Activated CD4-positive, alpha-beta T cell treated with anti-CD3 and anti-CD28 coated beads, Interleukin-2, amount 10 ng/mL, durations not matched to agents 7 days and 5 days (primary cell): ENCODE results near the gene UBTD1. TPM values are rescaled to one million over a fixed set of nuclear protein-coding genes. Genes with fewer than 3 reads are reported as not detected.
"Not testable (repeated sequence)": the region's sequence is repeated elsewhere in the genome, so short reads cannot be mapped to it uniquely, and the experiment has no call there.

Experiments used
- CTCF ChIA-PET: fragments of 350-600 bp; sonication (Branson Sonifier 250); formaldehyde crosslinking; loops from one replicate; lab custom pipeline; 2021; ENCODE audit warnings: antibody characterized with exemption; lab: Charles Lee
- POLR2A ChIA-PET: fragments of 350-600 bp; sonication (Branson Sonifier 250); formaldehyde crosslinking; loops from one replicate; lab custom pipeline; 2021; ENCODE audit warnings: antibody characterized with exemption; lab: Charles Lee
- DNase-seq: peaks from one replicate; pipeline ENCODE4 v3.0.0-alpha.2; 2020
- H3K27ac Mint-ChIP-seq: one replicate; pipeline ENCODE4 v1.8.0; 2021; ENCODE audit warnings: mild to moderate bottlenecking, moderate library complexity, mixed read lengths
- H3K27me3 Mint-ChIP-seq: one replicate; pipeline ENCODE4 v1.8.0; 2021; ENCODE audit warnings: mixed read lengths
- H3K36me3 Mint-ChIP-seq: one replicate; pipeline ENCODE4 v1.8.0; 2021; ENCODE audit warnings: low read depth, mixed read lengths
- H3K4me1 Mint-ChIP-seq: one replicate; pipeline ENCODE4 v1.8.0; 2021; ENCODE audit warnings: mixed read lengths
- H3K4me3 Mint-ChIP-seq: one replicate; pipeline ENCODE4 v1.8.0; 2021; ENCODE audit warnings: mild to moderate bottlenecking, moderate library complexity, mixed read lengths
- H3K9me3 Mint-ChIP-seq: one replicate; pipeline ENCODE4 v1.8.0; 2021; ENCODE audit warnings: mixed read lengths
- total RNA-seq, 2 experiments: library from RNA; stranded (reverse); gene quantifications; one replicate each; pipeline ENCODE4 v1.2.3, GENCODE V29; 2021

Gene UBTD1
- total RNA-seq, 2 experiments from 2014 or later = 0.50 to 0.72 TPM

DNA sequence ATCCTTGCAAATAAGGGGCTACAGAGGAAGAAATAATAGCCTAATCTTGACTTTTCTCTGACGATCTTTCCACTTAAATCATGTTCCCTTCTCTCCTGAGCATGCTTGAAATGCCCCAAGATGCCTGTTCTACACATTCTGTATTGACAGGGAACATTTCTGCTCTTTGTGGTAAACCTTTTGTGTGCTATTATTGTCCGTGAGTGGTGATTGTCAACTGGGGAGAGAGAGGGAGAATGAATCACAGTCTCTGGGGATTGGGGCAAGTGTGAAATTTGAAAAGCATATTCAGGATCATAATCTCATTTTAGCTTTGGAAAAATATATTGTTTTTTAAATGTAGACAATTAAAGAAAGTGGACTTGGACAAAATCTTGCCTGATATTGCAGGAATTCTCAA, 20.6 kb downstream of the UBTD1 start:
- Mint-ChIP-seq H3K4me1 (no peaks in the 10 kb centered on the region), H3K36me3 (no peaks in the 10 kb centered on the region), H3K27me3 (peaks cover 13% of the 10 kb centered on the region), H3K9me3 (no peaks in the 10 kb centered on the region), H3K27ac (no peak overlapping the region), H3K4me3 (no peak overlapping the region)
- DNase-seq = no peak
- CTCF ChIA-PET = no interaction called here
- POLR2A ChIA-PET = no interaction called here

DNA sequence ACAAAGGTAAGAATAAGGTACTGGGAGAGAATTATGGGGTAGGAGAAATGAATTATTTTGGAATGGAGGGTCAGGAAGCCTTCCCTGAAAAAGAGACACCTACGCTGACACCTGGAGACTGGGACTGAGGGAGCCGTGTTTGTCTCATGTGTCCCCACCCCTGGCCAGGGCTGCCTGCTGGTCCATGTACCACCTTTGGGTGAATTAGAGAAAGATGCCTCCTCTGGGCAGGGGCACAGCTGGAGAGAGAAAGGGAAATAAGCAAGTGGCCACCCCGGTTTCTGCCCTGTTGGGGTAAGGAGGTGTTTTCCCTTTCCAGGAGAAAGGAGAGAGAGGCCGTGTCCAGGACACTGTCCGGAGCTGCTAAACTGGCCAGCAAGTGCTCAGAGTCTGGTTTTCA, 21.8 kb downstream of the UBTD1 start:
- ChIA-PET CTCF (interaction anchor here (2.5 kb wide), 1 partner anchor 13 kb away, joined by 13 read pairs; no protein-coding TSS in a partner anchor), POLR2A (no interaction called here)
- Mint-ChIP-seq H3K4me3 (no peak overlapping the region), H3K36me3 (no peaks in the 10 kb centered on the region), H3K4me1 (no peaks in the 10 kb centered on the region), H3K27me3 (peaks cover 12% of the 10 kb centered on the region), H3K9me3 (no peaks in the 10 kb centered on the region), H3K27ac (no peak overlapping the region)
- no peak for DNase-seq

DNA sequence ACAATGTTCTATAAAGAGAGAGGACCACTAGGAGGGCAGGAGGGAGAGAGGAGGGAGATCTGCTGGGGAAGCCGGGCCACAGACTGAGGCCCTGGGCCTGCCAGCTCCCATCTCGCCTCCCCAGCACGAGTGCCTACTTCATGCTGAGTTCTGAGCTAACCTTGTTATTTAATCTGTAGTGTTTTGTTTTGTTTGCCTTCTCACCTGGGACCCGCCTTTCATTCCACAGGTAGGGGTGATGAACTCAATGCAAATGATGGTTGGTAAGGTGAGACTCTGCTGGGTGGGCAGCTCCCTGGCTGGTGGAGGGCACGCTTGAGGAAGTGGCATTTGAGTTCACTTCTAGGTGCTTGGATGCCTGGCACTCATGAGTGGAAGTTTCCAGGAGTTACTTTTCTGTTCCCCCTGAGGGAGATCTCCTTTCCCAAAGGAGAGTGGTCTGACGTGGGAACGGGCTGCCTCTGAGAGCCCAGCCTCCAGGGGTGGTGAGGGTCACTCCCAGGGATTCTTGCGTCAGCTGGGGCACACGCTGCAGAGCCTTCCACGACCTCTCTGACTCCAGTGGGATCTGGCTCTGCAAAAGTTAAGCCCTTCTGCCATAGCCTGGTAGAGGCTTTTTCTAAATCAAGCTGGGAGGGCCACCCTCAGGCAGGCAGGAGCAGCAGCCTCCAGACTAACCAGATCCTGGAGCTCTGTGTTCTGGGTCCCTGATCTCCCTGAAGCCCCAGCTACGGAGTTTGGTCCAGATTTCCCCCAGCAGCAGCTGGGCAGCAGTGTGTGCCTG, 22.4 kb downstream of the UBTD1 start:
- Mint-ChIP-seq H3K36me3 (no peaks in the 10 kb centered on the region), H3K9me3 (no peaks in the 10 kb centered on the region), H3K27me3 (peaks cover 11% of the 10 kb centered on the region), H3K4me1 (no peaks in the 10 kb centered on the region), H3K4me3 (no peak overlapping the region), H3K27ac (no peak overlapping the region)
- ChIA-PET CTCF (interaction anchor here (1.4 to 2.5 kb wide), 2 partner anchors 13 to 33 kb away, joined by 3 to 13 read pairs; no protein-coding TSS in a partner anchor), POLR2A (no interaction called here)
- no peak for DNase-seq

DNA sequence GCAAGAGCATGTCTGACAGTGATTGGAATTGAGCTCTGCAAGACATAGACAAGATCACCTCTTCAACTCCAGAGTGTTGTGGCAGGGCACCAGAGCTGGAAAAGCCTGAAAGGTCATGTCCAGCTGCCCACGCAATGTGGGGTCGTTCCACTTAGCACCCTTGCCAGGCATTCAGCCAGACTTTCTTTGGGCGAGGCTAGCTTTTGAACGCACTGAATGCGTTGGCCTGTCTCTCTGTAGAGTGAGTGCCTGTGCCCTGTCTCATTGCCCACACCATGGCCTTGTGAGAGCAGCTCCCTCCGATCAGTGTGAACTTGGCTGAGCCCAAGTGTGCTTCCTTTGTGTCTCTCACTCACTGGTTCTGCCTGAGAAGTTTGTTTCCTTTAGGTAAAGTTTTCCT, 23.3 kb downstream of the UBTD1 start:
- CTCF ChIA-PET = interaction anchor here (1.0 to 2.5 kb wide), 3 partner anchors 12 to 32 kb away, joined by 3 to 13 read pairs (median 4); no protein-coding TSS in a partner anchor
- POLR2A ChIA-PET = no interaction called here

DNA sequence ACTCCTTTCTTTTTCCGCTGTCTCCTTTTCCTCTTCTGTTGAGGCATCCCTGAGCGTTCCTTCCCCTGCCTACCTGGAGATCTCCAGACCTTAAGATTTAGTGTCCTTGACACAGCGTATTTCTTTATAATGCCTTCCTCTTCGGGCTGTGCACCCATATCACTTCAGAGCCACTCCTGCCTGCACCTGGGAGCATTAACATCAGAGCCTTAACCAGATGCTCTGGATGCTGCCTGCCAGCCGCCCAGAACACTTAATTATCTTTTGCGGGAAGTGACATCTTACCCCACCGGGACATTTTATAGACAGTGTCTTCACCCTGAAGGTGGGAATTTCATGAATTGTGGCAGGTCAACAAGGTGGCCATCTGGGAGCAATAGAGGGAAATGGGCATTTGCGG, 24.2 kb downstream of the UBTD1 start:
- Mint-ChIP-seq H3K36me3 (no peaks in the 10 kb centered on the region), H3K27ac (no peak overlapping the region), H3K9me3 (no peaks in the 10 kb centered on the region), H3K4me1 (no peaks in the 10 kb centered on the region), H3K4me3 (no peak overlapping the region), H3K27me3 (peaks cover 11% of the 10 kb centered on the region)
- CTCF ChIA-PET = interaction anchor here (2.5 kb wide), 1 partner anchor 11 kb away, joined by 13 read pairs; no protein-coding TSS in a partner anchor
- DNase-seq = no peak
- POLR2A ChIA-PET = no interaction called here

More for the DNA sequence above, 23.3 kb downstream of the UBTD1 start:
- H3K9me3 Mint-ChIP-seq = no peaks in the 10 kb centered on the region
- DNase-seq = no peak
- no peaks in the 10 kb centered on the region for H3K4me1 Mint-ChIP-seq
- no peak overlapping the region for H3K4me3 Mint-ChIP-seq
- peaks cover 11% of the 10 kb centered on the region for H3K27me3 Mint-ChIP-seq
- no peaks in the 10 kb centered on the region for H3K36me3 Mint-ChIP-seq
- H3K27ac Mint-ChIP-seq = no peak overlapping the region

DNA sequence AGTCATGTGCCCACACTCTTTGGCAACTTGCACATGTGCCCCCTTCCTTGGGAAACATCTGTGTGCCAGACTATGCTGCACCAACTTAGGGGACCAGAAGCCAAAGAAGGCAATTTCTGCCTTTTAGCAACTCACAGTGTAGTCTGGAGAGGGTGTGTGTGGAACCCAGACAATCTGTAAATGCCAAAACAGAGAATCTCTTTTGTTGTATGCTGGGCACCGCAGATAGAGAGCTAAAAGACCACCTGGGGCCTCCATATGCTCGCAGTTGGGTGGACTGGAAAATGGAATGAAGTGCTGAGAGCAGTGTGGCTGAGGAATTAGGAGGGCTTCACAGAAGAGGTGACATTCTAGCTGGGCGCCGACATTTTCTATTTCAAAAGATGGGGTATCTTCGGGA, 26.4 kb downstream of the UBTD1 start:
- no peak overlapping the region for H3K27ac Mint-ChIP-seq
- ChIA-PET CTCF (interaction anchor here (1.0 kb wide), 1 partner anchor 28 kb away, joined by 3 read pairs; no protein-coding TSS in a partner anchor), POLR2A (no interaction called here)
- H3K36me3 Mint-ChIP-seq = no peaks in the 10 kb centered on the region
- no peaks in the 10 kb centered on the region for H3K4me1 Mint-ChIP-seq
- DNase-seq = no peak
- no peaks in the 10 kb centered on the region for H3K9me3 Mint-ChIP-seq
- peaks cover 3% of the 10 kb centered on the region for H3K27me3 Mint-ChIP-seq
- H3K4me3 Mint-ChIP-seq = no peak overlapping the region

DNA sequence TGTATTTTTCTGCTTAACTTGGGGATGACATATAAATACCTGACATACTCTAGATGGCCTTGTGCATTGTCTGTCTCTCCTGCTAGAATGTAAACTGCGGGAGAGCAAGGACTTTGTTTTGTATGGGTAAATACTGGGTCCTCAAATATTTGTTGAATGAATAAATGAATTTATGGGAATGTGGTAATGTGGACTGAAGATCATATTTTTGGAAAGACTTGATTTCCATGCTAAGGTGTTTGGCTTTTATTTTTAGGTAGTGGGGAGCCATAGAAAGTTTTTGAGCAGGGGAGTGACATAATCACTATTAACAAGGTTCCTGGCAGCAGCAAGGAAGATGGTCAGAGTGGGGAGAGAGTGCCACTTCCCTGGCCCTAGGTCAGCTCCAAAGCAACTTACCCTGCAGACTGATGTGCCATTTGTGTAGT, 27.0 kb downstream of the UBTD1 start:
- H3K9me3 Mint-ChIP-seq = no peaks in the 10 kb centered on the region
- DNase-seq = no peak
- no peaks in the 10 kb centered on the region for H3K27me3 Mint-ChIP-seq
- no peak overlapping the region for H3K27ac Mint-ChIP-seq
- H3K36me3 Mint-ChIP-seq = no peaks in the 10 kb centered on the region
- no peaks in the 10 kb centered on the region for H3K4me1 Mint-ChIP-seq
- H3K4me3 Mint-ChIP-seq = no peak overlapping the region
- POLR2A ChIA-PET = no interaction called here
- CTCF ChIA-PET = interaction anchor here (1.0 kb wide), 1 partner anchor 28 kb away, joined by 3 read pairs; no protein-coding TSS in a partner anchor

DNA sequence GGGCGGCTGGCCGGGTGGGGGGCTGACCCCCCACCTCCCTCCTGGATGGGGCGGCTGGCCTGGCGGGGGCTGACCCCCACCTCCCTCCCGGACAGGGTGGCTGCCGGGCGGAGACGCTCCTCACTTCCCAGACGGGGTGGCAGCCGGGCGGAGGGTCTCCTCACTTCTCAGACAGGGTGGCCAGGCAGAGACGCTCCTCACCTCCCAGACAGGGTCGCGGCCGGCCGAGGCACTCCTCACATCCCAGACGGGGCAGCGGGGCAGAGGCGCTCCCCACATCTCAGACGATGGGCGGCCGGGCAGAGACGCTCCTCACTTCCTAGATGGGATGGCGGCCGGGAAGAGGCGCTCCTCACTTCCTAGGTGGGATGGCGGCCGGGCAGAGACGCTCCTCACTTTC, 30.2 kb downstream of the UBTD1 start:
- DNase-seq, H3K4me1 Mint-ChIP-seq, H3K36me3 Mint-ChIP-seq, H3K4me3 Mint-ChIP-seq, H3K27me3 Mint-ChIP-seq, H3K27ac Mint-ChIP-seq, H3K9me3 Mint-ChIP-seq, CTCF ChIA-PET, POLR2A ChIA-PET: not testable (repeated sequence)

DNA sequence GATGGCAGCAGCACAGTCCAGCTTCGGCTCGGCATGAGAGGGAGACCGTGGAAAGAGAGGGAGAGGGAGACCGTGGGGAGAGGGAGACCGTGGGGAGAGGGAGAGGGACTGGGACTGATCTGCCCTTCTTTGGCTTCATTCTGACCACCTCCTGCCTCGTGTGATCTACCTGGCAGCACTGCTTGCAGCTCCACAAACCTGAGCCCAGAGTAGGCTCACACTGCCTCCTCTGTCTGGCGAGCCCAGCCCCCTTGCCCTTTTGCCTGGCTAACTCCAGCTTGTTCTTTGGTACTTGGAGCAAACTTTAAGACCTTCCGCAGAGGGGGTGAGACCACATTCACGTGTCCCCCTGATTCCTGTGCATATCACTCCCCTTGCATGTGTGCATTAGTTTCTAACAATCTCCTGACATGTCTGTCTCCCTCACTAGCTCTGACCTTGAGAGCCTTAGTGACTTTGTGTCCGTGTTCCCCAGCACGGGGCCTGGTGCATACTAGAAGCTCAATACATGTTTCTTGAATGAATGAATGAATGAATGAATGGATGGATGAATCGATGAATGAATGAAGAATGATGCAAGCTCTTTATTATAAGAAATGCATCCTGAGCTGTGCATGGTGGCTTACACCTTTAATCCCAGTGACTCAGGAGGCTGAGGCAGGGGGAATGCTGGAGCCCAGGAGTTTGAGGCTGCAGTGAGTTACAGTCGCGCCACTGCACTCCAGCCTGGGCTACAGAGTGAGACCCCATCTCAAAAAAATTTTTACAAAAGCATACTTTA, 31.2 kb downstream of the UBTD1 start:
- Mint-ChIP-seq H3K9me3 (no peaks in the 10 kb centered on the region), H3K36me3 (no peaks in the 10 kb centered on the region), H3K4me1 (no peaks in the 10 kb centered on the region), H3K4me3 (no peak overlapping the region), H3K27ac (no peak overlapping the region), H3K27me3 (no peaks in the 10 kb centered on the region)
- ChIA-PET POLR2A (no interaction called here), CTCF (no interaction called here)
- no peak for DNase-seq

DNA sequence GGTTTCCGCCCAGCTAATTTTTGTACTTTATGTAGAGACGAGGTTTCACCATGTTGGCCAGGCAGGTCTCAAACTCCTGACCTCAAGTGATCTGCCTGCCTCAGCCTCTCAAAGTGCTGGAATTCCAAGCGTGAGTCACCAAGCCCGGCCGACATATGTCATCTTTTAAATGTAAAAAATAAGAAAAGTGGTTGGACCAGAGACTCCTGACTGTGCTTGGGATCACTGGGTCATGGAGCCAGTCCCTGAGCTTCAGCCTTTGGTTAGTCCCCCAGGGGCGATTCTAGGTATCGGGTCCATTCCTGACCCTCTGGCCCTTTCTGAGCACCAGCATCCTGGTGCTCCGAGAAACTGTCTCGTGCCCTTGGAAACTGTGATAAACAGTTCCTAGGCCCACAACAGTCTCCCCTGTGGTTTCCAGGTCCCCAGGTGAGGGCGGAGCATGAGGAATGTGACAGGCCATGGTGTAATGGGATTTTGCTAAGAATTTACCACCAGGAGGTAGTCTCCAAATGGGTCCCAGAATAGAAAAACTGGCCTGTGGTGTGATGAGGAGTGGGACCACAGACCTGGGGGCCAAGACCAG, 32.8 kb downstream of the UBTD1 start:
- Mint-ChIP-seq H3K27ac (no peak overlapping the region), H3K36me3 (no peaks in the 10 kb centered on the region), H3K4me3 (no peak overlapping the region), H3K27me3 (no peaks in the 10 kb centered on the region), H3K4me1 (no peaks in the 10 kb centered on the region), H3K9me3 (no peaks in the 10 kb centered on the region)
- ChIA-PET CTCF (no interaction called here), POLR2A (no interaction called here)
- DNase-seq = no peak

DNA sequence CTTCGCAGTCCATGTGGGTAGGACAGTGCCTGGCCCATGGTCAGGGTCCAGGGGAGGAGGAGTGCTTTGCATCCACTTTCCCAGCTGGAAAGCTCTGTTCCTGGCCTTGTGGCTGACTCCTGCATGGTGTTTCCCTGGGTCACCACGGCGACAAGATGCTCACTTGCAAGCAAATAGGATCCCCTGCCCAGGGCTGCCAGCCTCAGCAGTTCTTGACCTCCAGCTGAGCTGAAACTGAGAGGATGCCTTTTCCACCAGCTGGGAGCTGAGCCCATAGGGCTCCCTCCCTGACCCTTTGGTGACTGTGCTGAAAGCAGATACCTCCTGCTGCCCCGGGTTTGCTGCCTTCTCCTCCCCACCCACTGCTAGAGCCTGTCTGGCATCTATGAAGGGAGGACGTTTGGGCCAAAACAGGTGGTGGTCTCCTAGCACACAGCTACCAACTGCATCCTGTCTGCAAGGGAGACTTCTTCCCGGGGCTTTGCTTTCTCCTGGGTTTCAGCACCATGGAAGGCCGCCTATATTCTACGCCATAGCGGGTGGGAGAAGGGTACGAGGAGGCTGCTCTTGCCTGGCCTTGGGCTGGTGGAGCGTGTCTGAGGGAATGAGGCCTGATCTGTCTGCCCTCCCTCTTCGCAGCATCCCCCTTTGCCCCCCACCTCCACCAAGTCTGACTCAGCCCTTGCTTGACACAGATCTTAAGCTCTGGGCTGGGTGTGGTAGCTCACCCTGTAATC, 34.4 kb downstream of the UBTD1 start:
- CTCF ChIA-PET = interaction anchor here (0.5 to 2.6 kb wide), 6 partner anchors 11 to 520 kb away, joined by 3 to 13 read pairs (median 4); no protein-coding TSS in a partner anchor
- DNase-seq = no peak
- Mint-ChIP-seq H3K27ac (no peak overlapping the region), H3K36me3 (no peaks in the 10 kb centered on the region), H3K9me3 (no peaks in the 10 kb centered on the region), H3K4me1 (no peaks in the 10 kb centered on the region), H3K27me3 (no peaks in the 10 kb centered on the region), H3K4me3 (no peak overlapping the region)
- POLR2A ChIA-PET = no interaction called here

DNA sequence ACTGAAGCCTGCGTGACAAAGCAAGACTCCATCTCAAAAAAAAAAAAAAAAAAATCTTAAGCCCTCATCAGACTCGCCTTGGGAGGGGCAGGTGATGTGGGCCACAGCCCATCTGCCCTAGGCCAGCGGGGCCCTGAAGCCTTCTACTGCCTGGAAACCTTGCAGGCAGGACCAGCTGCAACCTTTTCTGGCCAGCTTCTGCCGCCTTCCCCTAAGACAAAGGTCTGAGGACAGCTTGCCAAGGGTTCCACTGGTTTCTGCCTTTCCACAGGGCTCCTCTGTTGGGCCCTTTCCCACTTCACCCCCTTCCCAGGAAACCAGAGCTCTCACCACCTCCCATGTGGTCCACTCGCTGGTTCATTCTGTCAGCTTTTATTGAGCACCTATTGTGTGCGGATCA, 35.2 kb downstream of the UBTD1 start:
- Mint-ChIP-seq H3K4me3 (no peak overlapping the region), H3K27me3 (no peaks in the 10 kb centered on the region), H3K36me3 (no peaks in the 10 kb centered on the region), H3K27ac (no peak overlapping the region), H3K4me1 (no peaks in the 10 kb centered on the region), H3K9me3 (no peaks in the 10 kb centered on the region)
- ChIA-PET CTCF (interaction anchor here (0.5 to 2.6 kb wide), 11 partner anchors 12 to 519 kb away, joined by 3 to 13 read pairs (median 4); no protein-coding TSS in a partner anchor), POLR2A (interaction anchor here (0.6 kb wide), 1 partner anchor 240 kb away, joined by 3 read pairs; no protein-coding TSS in a partner anchor)
- no peak for DNase-seq
